Adipose tissue (tissue), 3 donors: ENCODE data around the gene PTPRT. TPM values are rescaled to one million over a fixed set of nuclear protein-coding genes. Genes with fewer than 3 reads are reported as not detected.
"Not testable (repeated sequence)": the region's sequence is repeated elsewhere in the genome, so short reads cannot be mapped to it uniquely, and the experiment has no call there.

Experiments used
- H3K27ac ChIP-seq: one replicate; pipeline ENCODE4 v1.5.1; 2013; ENCODE audit warnings: low read depth, low read length
- WGBS, 3 donors: extraction: QIAGEN DNeasy Blood & Tissue Kit; methylation state at CpG; one replicate each; pipeline ENCODE4 v1.1.7; 2013; 5-methylcytosine and 5-hydroxymethylcytosine counted together
- polyA plus RNA-seq, 3 donors: library from polyadenylated mRNA; stranded (reverse); fragments of 200-250 nt; gene quantifications; one replicate each; pipeline ENCODE4 v1.2.3, GENCODE V29; 2013
- donor health status: healthy with polysubstance abuse.
- donor health status: Bipolar disorder and iron deficiency.
- donor health status: healthy.

PTPRT gene
- polyA plus RNA-seq, 3 donors, result 0.04 to 0.30 (median 0.11) TPM

- H3K27ac ChIP-seq, result no peak overlapping the region
These were observed 287.8 kb downstream of the PTPRT start for GRCh38 chr20:42901689-42902440.

GRCh38 chr20:42900764-42901163 lies 288.9 kb downstream of the PTPRT start:
- not testable (repeated sequence) for H3K27ac ChIP-seq
- WGBS, 3 donors, result 26 to 59% (median 32%) methylated on average over 5 of the region's 5 CpGs

More at GRCh38 chr20:42901689-42902440, 287.8 kb downstream of the PTPRT start:
- WGBS, 3 donors, result 33 to 60% (median 44%) methylated on average over 2 of the region's 2 CpGs

GRCh38 chr20:42895020-42895419 lies 294.7 kb downstream of the PTPRT start:
- H3K27ac ChIP-seq, result no peak overlapping the region
- WGBS, 3 donors, result 62 to 70% (median 67%) methylated on average over 1 of the region's 1 CpG

- H3K27ac ChIP-seq, result no peak overlapping the region
- 47 to 67% (median 65%) methylated on average over 3 of the region's 3 CpGs for WGBS, 3 donors
These were observed 295.2 kb downstream of the PTPRT start for GRCh38 chr20:42894483-42894882.

GRCh38 chr20:42889517-42889916 lies 300.2 kb downstream of the PTPRT start:
- 79 to 82% (median 81%) methylated on average over 3 of the region's 3 CpGs for whole genome bisulfite sequencing, 3 donors
- H3K27ac ChIP-seq, result no peak overlapping the region

GRCh38 chr20:42887281-42887680 lies 302.4 kb downstream of the PTPRT start:
- WGBS, 3 donors, result 79 to 84% (median 79%) methylated on average over 3 of the region's 3 CpGs
- H3K27ac ChIP-seq, result no peak overlapping the region

- 70 to 85% (median 81%) methylated on average over 2 of the region's 2 CpGs for WGBS, 3 donors
These were observed 302.9 kb downstream of the PTPRT start for GRCh38 chr20:42886801-42887200.

GRCh38 chr20:42886046-42886445 lies 303.7 kb downstream of the PTPRT start:
- 55 to 85% (median 73%) methylated on average over 6 of the region's 6 CpGs for WGBS, 3 donors

More at GRCh38 chr20:42886801-42887200, 302.9 kb downstream of the PTPRT start:
- no peak overlapping the region for H3K27ac ChIP-seq

GRCh38 chr20:42875581-42875980 lies 314.1 kb downstream of the PTPRT start:
- 35 to 71% (median 60%) methylated on average over 2 of the region's 2 CpGs for WGBS, 3 donors
- H3K27ac ChIP-seq, result no peak overlapping the region

More at GRCh38 chr20:42886046-42886445, 303.7 kb downstream of the PTPRT start:
- no peak overlapping the region for H3K27ac ChIP-seq

GRCh38 chr20:42873259-42873658 lies 316.4 kb downstream of the PTPRT start:
- WGBS, 3 donors, result 71 to 81% (median 72%) methylated on average over 3 of the region's 3 CpGs

GRCh38 chr20:42864116-42864515 lies 325.6 kb downstream of the PTPRT start:
- WGBS, 3 donors, result 51 to 75% (median 68%) methylated on average over 3 of the region's 3 CpGs
- H3K27ac ChIP-seq, result no peak overlapping the region

More at GRCh38 chr20:42873259-42873658, 316.4 kb downstream of the PTPRT start:
- H3K27ac ChIP-seq, result no peak overlapping the region

- WGBS, 3 donors, result 68 to 74% (median 69%) methylated on average over 5 of the region's 5 CpGs
- no peak overlapping the region for H3K27ac ChIP-seq
These were observed 327.3 kb downstream of the PTPRT start for GRCh38 chr20:42862446-42862845.

- no peak overlapping the region for H3K27ac ChIP-seq
- WGBS, 3 donors, result 66 to 80% (median 73%) methylated on average over 7 of the region's 7 CpGs
These were observed 332.3 kb downstream of the PTPRT start for GRCh38 chr20:42857446-42857845.

- H3K27ac ChIP-seq, result no peak overlapping the region
- 16 to 77% (median 73%) methylated on average over 1 of the region's 1 CpG for WGBS, 3 donors
These were observed 333.8 kb downstream of the PTPRT start for GRCh38 chr20:42855896-42856295.

GRCh38 chr20:42852691-42853090 lies 337.0 kb downstream of the PTPRT start:
- no peak overlapping the region for H3K27ac ChIP-seq

- 54 to 60% (median 58%) methylated on average over 8 of the region's 8 CpGs for WGBS, 3 donors
- no peak overlapping the region for H3K27ac ChIP-seq
These were observed 342.8 kb downstream of the PTPRT start for GRCh38 chr20:42846784-42847490.

GRCh38 chr20:42844751-42845150 lies 345.0 kb downstream of the PTPRT start:
- WGBS, 3 donors, result 82 to 84% (median 82%) methylated on average over 6 of the region's 6 CpGs
- H3K27ac ChIP-seq, result no peak overlapping the region

- no peak overlapping the region for H3K27ac ChIP-seq
- 83 to 90% (median 84%) methylated on average over 3 of the region's 3 CpGs for WGBS, 3 donors
These were observed 352.2 kb downstream of the PTPRT start for GRCh38 chr20:42837456-42837855.

GRCh38 chr20:42836339-42836738 lies 353.4 kb downstream of the PTPRT start:
- 63 to 72% (median 67%) methylated on average over 5 of the region's 5 CpGs for WGBS, 3 donors
- no peak overlapping the region for H3K27ac ChIP-seq

- no peak overlapping the region for H3K27ac ChIP-seq
- 72 to 78% (median 73%) methylated on average over 6 of the region's 6 CpGs for WGBS, 3 donors
These were observed 381.8 kb downstream of the PTPRT start for GRCh38 chr20:42807876-42808275.
